ENCODE results near the gene DRAM2.
A peak's percentile ranks its signal among the peaks of the same experiment; 100 is the strongest.

DRAM2 gene

GRCh38 chr1:111139956-111140679 lies at the start of gene DRAM2, which contains the start of gene CEPT1:
Gene DRAM2, minus strand, starts transcription at chr1:111140093. Its CDS starts 8,539 bp downstream, at chr1:111131554.
Gene CEPT1, plus strand, starts transcription at chr1:111140223. Its CDS starts 7,492 bp downstream, at chr1:111147715.
- peak; percentile 86 for DNase-seq

GRCh38 chr1:111184663-111185062 lies 44.8 kb upstream of the DRAM2 start:
- DNase-seq: no peak

GRCh38 chr1:111183308-111184069 lies 43.6 kb upstream of the DRAM2 start:
- no peak for DNase-seq

GRCh38 chr1:111182052-111182451 lies 42.2 kb upstream of the DRAM2 start:
- no peak for DNase-seq

- no peak for DNase-seq
Observed at GRCh38 chr1:111179968-111180533, 40.2 kb upstream of the DRAM2 start.

GRCh38 chr1:111176678-111177077 lies 36.8 kb upstream of the DRAM2 start:
- no peak for DNase-seq

GRCh38 chr1:111175349-111175748 lies 35.5 kb upstream of the DRAM2 start:
- DNase-seq: no peak

GRCh38 chr1:111174070-111174469 lies 34.2 kb upstream of the DRAM2 start:
- DNase-seq: no peak

GRCh38 chr1:111172463-111172862 lies 32.6 kb upstream of the DRAM2 start:
- DNase-seq: no peak

- DNase-seq: no peak
Observed at GRCh38 chr1:111164151-111164550, 24.3 kb upstream of the DRAM2 start.

GRCh38 chr1:111163363-111163762 lies 23.5 kb upstream of the DRAM2 start:
- no peak for DNase-seq

- no peak for DNase-seq
Observed at GRCh38 chr1:111162488-111162880, 22.6 kb upstream of the DRAM2 start.

- no peak for DNase-seq
Observed at GRCh38 chr1:111161843-111162487, 22.1 kb upstream of the DRAM2 start.

- no peak for DNase-seq
Observed at GRCh38 chr1:111157431-111157830, 17.5 kb upstream of the DRAM2 start.

- DNase-seq: no peak
Observed at GRCh38 chr1:111154021-111154999, 14.4 kb upstream of the DRAM2 start.

GRCh38 chr1:111151838-111152237 lies 11.9 kb upstream of the DRAM2 start:
- DNase-seq: no peak

GRCh38 chr1:111148376-111148881 lies 8.5 kb upstream of the DRAM2 start:
- no peak for DNase-seq

GRCh38 chr1:111147948-111148347 lies 8.1 kb upstream of the DRAM2 start:
- no peak for DNase-seq

- DNase-seq: no peak
Observed at GRCh38 chr1:111145963-111146768, 6.3 kb upstream of the DRAM2 start.

GRCh38 chr1:111145542-111145941 lies 5.6 kb upstream of the DRAM2 start:
- no peak for DNase-seq

GRCh38 chr1:111142356-111142975 lies 2.6 kb upstream of the DRAM2 start:
- DNase-seq: no peak

Measured in NCI-H1436 (cell line).